K562 (cell line): ENCODE data around the gene ZFPM1. TPM values are rescaled to one million over a fixed set of nuclear protein-coding genes. Genes with fewer than 3 reads are reported as not detected.
A peak's percentile ranks its signal among the peaks of the same experiment; 100 is the strongest.

Experiments
- BCL6 ChIP-seq: fragments of 250-450 bp; sonication (Bioruptor Pico); IDR thresholded peaks from 2 replicates; pipeline ENCODE4 v1.4.0; 2020
- BRD4 ChIP-seq: fragments of 200-600 bp; sonication (generic); IDR thresholded peaks from 2 replicates; pipeline ENCODE4 v1.6.1; 2017; ENCODE audit warnings: inconsistent platforms
- CEBPG ChIP-seq, 3 experiments: fragments of 200-800 bp in 1 of 3; sonication (Bioruptor generic) in 1 of 3; sonication (generic) in 1 of 3; formaldehyde crosslinking in 1 of 3; IDR thresholded peaks in 2 of 3; conservative IDR thresholded peaks in 1 of 3; 2 replicates each; pipeline versions ENCODE4 v1.6.1 to v1.8.0; 2016 to 2022; ENCODE audit warnings: missing compliant biosample characterization in 2 of 3, missing genetic modification characterization in 2 of 3, mild to moderate bottlenecking in 1 of 3, missing genetic modification reagents in 1 of 3
- DPF2 ChIP-seq: fragments of 450-650 bp; IDR thresholded peaks from 2 replicates; pipeline ENCODE4 v1.6.1; 2016
- L3MBTL2 ChIP-seq: fragments of 450-650 bp; IDR thresholded peaks from 2 replicates; pipeline ENCODE4 v1.6.1; 2016; ENCODE audit warnings: mild to moderate bottlenecking, moderate library complexity
- MAZ ChIP-seq, 2 experiments: fragments of 450-650 bp in 1 of 2; sonication (generic) in 1 of 2; formaldehyde crosslinking; IDR thresholded peaks in 1 of 2; conservative IDR thresholded peaks in 1 of 2; 2 replicates each; pipeline versions ENCODE4 v1.4.0 to v1.5.0; 2020; ENCODE audit warnings: mild to moderate bottlenecking in 1 of 2, missing genetic modification reagents in 1 of 2
- TAL1 ChIP-seq: fragments of 450-650 bp; IDR thresholded peaks from 2 replicates; pipeline ENCODE4 v1.6.1; 2016; ENCODE audit warnings: mild to moderate bottlenecking
- THAP12 ChIP-seq: fragments of 250-450 bp; sonication (Bioruptor Pico); IDR thresholded peaks from 2 replicates; pipeline ENCODE4 v1.9.0; 2021; ENCODE audit warnings: mild to moderate bottlenecking, inconsistent platforms
- ZBTB5 ChIP-seq: fragments of 450-650 bp; IDR thresholded peaks from 2 replicates; pipeline ENCODE4 v1.6.1; 2017; ENCODE audit warnings: antibody characterized with exemption
- ZHX1 ChIP-seq: fragments of 150-350 bp; conservative IDR thresholded peaks from 2 replicates; pipeline ENCODE4 v1.6.1; 2014; ENCODE audit warnings: low read length
- ZNF41 ChIP-seq: fragments of 250-450 bp; sonication (Bioruptor Pico); conservative IDR thresholded peaks from 2 replicates; pipeline ENCODE4 v1.4.0; 2020; ENCODE audit warnings: mild to moderate bottlenecking
- polyA plus RNA-seq, 8 experiments: library from polyadenylated mRNA; depleted of rRNA in 4 of 8; stranded (reverse) in 5 of 8; unstranded in 3 of 8; fragments of >200 nt; fragmentation: Nextera tagmentation in 2 of 8; fragmentation: Illumina TruSeq in 1 of 8; extraction: Ambion mirVana in 2 of 8; extraction: Trizol in 1 of 8; gene quantifications; 2 replicates each; pipeline versions ENCODE4 v1.2.1 to v1.2.3, GENCODE V29; 2011 to 2014; ENCODE audit warnings: inconsistent platforms in 1 of 8, missing spikeins in 1 of 8
- total RNA-seq, 7 experiments: library from RNA; depleted of rRNA in 6 of 7; stranded (reverse); fragments of >200 nt in 6 of 7; fragmentation: Illumina TruSeq in 2 of 7; extraction: Trizol in 2 of 7; gene quantifications; 2 replicates each; pipeline versions ENCODE4 v1.2.1 to v1.2.3, GENCODE V29; 2011 to 2021; ENCODE audit warnings: low replicate concordance in 1 of 7
- TF ChIP-seq, protein P1 (sequence below), 3 experiments: IDR thresholded peaks in 2 of 3; conservative IDR thresholded peaks in 1 of 3; 2 replicates each; pipeline ENCODE4 v1.5.1; 2011 to 2012; ENCODE audit warnings: low read length in 3 of 3, mild to moderate bottlenecking in 3 of 3, control low read depth in 2 of 3, improper control_type of control experiment in 1 of 3, inconsistent platforms in 1 of 3, low read depth in 1 of 3, mixed read lengths in 1 of 3, moderate library complexity in 1 of 3; ENCODE audit not compliant: insufficient read depth in 2 of 3

The ZFPM1 gene
- total and polyA plus RNA-seq, 9 of the 15 experiments (the other 6 are each of a cell fraction or from before 2014, with no cell fraction given), result 0.03 to 35.9 (median 1.4) TPM

DNA sequence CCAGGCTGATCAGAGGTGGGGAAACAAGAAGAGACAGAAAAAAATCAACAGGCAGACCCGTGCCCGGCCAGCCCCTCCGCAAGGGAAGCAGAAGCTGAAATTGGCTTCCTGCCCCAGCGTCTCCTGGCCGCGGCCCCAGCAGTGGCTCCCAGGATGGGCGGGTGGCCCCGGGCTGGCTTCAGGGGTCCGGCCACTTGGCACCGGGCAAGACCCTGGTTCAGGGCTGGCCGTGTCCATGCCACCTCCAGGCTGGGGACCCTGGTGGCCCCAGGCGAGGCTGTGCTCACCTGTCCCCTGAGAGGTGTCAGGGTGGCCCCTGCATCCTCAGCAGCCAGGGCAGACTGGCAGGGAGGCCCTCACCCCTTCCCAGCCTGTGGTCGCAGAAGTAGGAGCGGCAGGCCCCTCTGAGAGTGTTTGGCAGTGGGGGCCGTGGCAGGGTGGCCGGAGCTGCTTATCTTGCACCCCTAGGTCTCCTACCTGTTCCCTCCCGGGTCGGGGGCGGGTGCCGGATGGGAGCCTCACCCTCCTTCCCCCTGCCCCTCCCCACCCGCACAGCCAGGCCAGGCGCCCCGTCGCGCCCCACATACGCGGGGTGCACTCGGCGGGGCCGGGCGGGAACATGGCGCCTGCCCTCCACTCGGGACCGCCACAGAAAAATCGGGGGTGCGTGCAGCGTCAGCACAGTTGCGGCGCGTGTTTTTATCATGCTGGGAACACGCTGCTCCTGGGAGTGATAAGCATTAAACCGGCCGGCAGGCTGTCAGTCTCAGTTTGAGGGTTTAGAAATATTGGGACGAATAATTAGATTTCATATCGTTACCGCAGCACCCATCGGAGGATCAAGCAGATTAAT lies 70.5 kb downstream of the ZFPM1 start (continued):
- TF ChIP-seq, protein P1, sequence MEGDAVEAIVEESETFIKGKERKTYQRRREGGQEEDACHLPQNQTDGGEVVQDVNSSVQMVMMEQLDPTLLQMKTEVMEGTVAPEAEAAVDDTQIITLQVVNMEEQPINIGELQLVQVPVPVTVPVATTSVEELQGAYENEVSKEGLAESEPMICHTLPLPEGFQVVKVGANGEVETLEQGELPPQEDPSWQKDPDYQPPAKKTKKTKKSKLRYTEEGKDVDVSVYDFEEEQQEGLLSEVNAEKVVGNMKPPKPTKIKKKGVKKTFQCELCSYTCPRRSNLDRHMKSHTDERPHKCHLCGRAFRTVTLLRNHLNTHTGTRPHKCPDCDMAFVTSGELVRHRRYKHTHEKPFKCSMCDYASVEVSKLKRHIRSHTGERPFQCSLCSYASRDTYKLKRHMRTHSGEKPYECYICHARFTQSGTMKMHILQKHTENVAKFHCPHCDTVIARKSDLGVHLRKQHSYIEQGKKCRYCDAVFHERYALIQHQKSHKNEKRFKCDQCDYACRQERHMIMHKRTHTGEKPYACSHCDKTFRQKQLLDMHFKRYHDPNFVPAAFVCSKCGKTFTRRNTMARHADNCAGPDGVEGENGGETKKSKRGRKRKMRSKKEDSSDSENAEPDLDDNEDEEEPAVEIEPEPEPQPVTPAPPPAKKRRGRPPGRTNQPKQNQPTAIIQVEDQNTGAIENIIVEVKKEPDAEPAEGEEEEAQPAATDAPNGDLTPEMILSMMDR (IDR thresholded peaks at IDR 0.05 in 2 of 3, conservative IDR thresholded peaks at IDR 0.05 in 1 of 3; ENCODE audit: insufficient read depth in 2 of 3, low read depth in 1 of 3, low read length in 3 of 3), result no peak
- TF ChIP-seq CEBPG (CRISPR knock-in tag; IDR thresholded peaks at IDR 0.05) (no peak), CEBPG (tag; conservative IDR thresholded peaks at IDR 0.05 in 1 of 2, IDR thresholded peaks at IDR 0.05 in 1 of 2) (no peak), THAP12 (CRISPR knock-in tag) (0 out of 2 replicates have a peak, but pooled peaks have one; percentile 30), ZNF41 (CRISPR knock-in tag) (no peak), BCL6 (no peak), DPF2 (peak; percentile 37; the same call in 1 of the 2 replicates), ZHX1 (no peak), ZBTB5 (peak; percentile 75), BRD4 (no peak), MAZ (CRISPR knock-in tag; conservative IDR thresholded peaks at IDR 0.05 in 1 of 2, IDR thresholded peaks at IDR 0.05 in 1 of 2) (0 out of 4 replicates have a peak, but pooled peaks of 1 of the 2 experiments have one; percentile 23), L3MBTL2 (peak; percentile 38; the same call in 1 of the 2 replicates), TAL1 (0 out of 2 replicates have a peak, but pooled peaks have one; percentile 35)
